GM21723 (cell line): Measurements from ENCODE around the gene ADAMTS14.

ENCODE experiments used
- ATAC-seq: cut with Tn5 transposase; IDR thresholded peaks from one replicate; pipeline ENCODE4 v1.9.1; 2021; ENCODE audit warnings: mild to moderate bottlenecking, moderate library complexity; ENCODE audit not compliant: unreplicated experiment

The ADAMTS14 gene

DNA sequence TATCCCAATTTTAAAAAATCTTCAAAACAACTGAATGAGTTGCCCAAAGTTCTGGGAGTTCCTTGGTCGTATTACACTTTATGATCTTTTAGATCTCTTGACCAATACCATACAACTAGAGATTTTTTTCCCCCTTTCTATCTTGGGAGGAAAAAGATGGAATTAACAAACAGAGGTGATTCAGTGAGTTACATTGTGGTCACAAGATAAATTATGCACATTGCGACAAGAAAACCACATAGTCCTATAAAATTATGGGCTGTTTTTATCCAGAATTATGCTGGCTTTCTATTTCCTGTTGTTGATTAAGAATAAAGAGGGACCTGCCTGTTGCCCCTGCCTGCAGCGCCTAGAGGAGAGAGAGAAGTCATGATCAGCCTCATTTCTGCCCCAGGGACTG is 135.2 kb downstream of the ADAMTS14 start:
- ATAC-seq: no peak

DNA sequence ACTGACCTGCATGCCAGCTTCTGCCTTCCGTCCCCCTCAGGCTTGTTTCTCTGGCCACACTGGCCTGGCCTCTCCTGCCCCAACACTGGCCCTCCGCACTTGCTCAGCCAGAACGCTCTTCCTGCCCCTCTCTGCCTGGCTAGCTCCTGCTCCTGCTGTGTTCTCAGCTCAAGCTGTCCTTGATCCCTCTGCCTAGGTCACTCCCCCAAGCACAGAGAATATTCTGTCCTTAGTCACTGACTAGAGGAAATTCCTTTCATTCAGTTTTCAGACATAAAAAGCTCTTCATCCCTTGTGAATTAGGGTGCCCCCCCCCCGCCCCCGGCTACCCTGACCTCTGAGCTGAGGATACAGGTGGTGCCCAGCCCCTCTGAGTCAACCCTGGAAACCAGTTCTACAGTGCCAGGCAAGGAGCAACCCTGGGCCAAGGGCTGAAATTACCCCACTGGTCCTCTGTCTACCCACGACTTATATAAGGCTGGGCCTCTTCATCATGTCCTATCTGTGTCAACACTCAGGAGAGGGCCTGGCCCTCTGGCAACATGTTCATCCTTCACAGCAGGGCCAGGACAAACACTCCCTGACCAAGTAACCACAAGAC is 136.8 kb downstream of the ADAMTS14 start:
- ATAC-seq: no peak

DNA sequence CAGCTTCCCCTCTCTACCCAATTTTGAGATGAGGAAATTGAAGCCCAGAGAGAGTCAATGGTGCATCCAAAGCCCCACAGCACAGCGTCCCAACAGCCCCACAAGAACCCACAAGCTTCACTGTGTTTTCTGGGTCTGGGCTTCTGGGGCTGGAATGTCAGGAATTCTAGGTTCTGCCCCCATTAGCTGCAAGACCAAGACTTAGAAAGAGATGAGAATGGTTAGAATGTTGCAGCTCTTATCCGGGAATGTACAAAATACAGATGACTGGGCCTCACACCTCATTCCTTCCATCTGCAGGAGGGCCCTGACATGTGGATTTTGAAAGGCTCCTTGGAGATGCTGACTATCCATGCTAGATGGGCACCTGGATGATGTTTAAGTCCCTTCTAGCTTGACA is 137.4 kb downstream of the ADAMTS14 start:
- no peak for ATAC-seq

DNA sequence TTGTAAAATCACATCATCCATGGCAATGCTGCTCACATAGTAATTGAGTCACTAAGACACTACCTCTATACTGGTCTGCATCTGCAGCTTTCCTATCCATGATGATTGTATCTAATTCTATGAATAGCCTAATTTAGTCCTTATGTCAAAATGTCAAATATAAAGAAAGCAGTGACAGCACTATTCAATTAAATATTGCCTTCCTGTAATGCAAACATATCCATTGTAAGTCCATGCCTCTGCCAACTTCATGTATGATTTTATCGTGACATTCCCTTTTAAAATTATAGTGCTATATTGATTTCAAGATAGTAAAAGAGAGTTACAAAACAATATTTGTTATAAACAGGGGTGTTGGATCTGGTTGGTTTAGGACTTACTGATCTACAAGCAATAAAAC is 138.7 kb downstream of the ADAMTS14 start:
- no peak for ATAC-seq

DNA sequence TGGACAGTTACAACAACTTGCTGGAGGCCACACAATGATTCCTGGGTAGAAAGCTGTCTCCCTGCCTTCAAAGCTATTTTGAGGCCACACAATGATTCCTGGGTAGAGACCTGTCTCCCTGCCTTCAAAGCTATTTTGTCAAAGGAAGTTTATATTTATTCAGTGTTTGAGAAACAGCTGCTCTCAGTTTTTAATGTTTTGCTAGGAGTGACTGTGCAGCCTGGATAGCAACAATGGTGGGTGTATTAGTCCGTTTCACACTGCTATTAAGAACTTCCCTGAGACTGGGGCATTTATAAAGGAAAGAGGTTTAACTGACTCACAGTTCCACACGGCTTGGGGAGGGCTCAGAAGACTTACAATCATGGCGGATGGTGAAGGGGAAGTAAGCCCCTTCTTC is 139.6 kb downstream of the ADAMTS14 start:
- no peak for ATAC-seq
